Activated CD4-positive, CD25-positive, alpha-beta regulatory T cell treated with anti-CD3 and anti-CD28 coated beads, Interleukin-2, amount 50 U/mL, for 24 hours (primary cell): Measurements from ENCODE around the gene UBN2.
"Not testable (repeated sequence)": the region's sequence is repeated elsewhere in the genome, so short reads cannot be mapped to it uniquely, and the experiment has no call there.

Experiments
- ATAC-seq, 2 donors: fragments of 150-1000 bp; cut with Tn5 transposase; one replicate each; pipeline ENCODE4 v1.10.0; 2021; ENCODE audit warnings: mild to moderate bottlenecking in 1 of 2, moderate library complexity in 1 of 2

Gene UBN2

GRCh38 chr7:139230774-139231512 lies at the start of gene UBN2:
UBN2 (plus strand) TSS chr7:139231237; CDS start chr7:139231485, 248 bp downstream.
- peak; percentile 88 to 91 for ATAC-seq

DNA sequence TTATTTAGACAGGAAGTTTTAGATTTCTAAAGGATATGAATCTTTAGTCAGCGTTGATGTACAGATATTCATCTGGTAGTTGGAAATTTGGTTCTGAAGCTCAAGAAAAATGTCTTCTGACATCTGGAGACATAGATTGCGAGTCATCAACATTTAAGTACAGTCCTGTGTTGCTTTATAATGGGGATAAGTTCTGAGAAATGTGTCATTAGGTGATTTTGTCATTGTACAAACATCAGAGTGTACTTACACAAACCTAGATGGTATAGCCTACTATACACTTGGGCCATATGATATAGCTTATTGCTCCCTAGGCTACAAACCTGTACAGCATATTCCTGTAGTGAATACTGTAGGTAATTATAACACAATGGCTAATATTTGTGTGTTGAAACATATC lies 49.6 kb upstream of the UBN2 start:
- ATAC-seq = no peak

GRCh38 chr7:139182363-139182762 lies 48.7 kb upstream of the UBN2 start:
- ATAC-seq = no peak

DNA sequence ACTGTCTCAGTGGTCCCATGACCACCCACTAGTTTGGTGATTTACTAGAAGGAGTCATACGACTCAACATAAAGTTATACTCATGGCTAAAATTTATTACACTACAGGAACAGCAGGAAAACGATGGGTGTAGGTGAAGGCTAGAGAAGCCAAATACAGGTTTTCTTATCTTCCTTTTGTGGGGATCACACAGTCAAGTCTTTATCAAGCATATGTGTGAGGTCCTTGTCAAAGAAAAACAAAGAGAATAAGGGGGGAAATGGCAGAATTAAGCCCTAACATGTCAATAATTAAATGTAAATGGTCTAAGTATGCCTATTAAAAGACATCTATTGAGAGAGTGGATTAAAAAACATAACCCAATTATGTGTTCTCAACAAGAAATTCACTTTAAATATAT lies 47.8 kb upstream of the UBN2 start:
- ATAC-seq = no peak

- ATAC-seq = no peak
Measured at GRCh38 chr7:139183878-139184338, 47.1 kb upstream of the UBN2 start.

DNA sequence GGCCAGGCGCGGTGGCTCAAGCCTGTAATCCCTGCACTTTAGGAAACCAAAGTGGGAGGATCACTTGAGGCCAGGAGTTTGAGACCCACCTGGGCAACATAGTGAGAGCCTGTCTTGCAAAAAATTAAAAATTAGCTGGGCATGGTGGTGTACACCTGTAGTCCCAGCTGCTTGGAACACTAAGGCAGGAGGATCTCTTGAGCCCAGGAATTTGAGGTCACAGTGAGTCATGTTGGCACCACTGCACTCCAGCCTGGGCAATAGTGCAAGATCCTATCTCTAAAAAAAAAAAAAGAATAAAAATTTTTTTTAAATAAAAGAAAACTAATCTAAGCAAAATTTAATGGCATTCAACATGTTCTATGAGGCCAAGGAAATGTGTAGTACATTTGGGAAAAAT lies 44.9 kb upstream of the UBN2 start:
- no peak for ATAC-seq

GRCh38 chr7:139189357-139189756 lies 41.7 kb upstream of the UBN2 start:
- no peak for ATAC-seq

- no peak for ATAC-seq
Measured at GRCh38 chr7:139192014-139192706, 38.9 kb upstream of the UBN2 start.

DNA sequence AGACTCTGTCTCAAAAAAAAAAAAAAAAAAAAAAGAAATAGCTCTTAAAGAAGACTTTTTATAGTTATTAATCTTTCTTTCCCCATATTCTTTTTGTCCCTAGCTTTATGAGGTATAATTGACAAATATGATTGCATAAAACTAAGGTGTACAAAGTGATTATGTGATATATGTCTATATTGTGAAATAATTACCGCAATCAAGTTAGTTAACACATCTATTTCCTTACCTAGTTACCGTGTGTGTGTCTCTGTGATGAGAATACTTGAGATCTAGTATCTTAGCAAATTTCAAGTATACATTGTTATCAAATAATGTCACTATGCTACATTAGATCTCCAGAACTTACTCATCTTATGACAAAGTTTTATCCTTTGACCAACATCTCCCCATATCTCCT lies 30.7 kb upstream of the UBN2 start:
- ATAC-seq = no peak

- no peak for ATAC-seq
Measured at GRCh38 chr7:139203992-139204391, 27.0 kb upstream of the UBN2 start.

DNA sequence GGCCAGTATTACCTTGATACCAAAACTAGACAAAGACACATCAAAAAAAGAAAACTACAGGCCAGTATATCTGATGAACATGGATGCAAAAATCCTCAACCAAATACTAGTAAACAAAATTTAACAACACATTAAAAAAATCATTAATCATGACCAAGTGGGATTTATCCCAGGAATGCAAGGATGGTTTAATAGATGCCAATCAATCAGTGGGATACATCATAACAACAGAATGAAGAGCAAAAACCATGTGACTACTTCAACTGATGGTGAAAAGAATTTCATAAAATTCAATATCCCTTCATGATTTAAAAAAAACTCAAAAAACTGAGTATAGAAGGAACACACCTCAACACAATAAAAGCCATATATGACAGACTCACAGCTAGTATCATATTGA lies 25.2 kb upstream of the UBN2 start:
- ATAC-seq = no peak

DNA sequence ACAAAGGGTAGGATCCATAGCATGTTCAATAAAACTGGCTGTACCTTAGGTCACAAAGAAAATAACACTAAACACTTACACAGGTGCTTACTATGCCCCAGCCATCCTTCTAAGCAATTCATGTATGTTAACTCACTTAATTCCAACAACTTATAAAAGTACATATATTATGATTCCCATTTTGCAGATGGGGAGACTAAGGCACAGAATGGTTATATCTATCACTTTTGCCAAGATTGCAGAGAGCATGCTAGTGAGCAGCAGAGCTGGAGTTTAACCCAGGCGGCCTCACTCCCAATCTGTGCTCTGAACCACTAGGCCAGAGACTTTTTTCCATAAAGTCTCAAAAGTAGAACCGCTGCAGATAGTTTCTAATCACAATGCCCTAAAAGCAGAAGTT lies 18.9 kb upstream of the UBN2 start:
- no peak for ATAC-seq

DNA sequence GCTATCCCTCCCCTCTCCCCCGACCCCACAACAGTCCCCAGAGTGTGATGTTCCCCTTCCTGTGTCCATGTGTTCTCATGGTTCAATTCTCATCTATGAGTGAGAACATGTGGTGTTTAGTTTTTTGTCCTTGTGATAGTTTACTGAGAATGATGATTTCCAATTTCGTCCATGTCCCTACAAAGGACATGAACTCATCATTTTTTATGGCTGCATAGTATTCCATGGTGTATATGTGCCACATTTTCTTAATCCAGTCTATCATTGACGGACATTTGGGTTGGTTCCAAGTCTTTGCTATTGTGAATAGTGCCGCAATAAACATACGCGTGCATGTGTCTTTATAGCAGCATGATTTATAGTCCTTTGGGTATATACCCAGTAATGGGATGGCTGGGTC lies 17.5 kb upstream of the UBN2 start:
- not testable (repeated sequence) for ATAC-seq

- no peak for ATAC-seq
Measured at GRCh38 chr7:139218173-139218572, 12.9 kb upstream of the UBN2 start.

DNA sequence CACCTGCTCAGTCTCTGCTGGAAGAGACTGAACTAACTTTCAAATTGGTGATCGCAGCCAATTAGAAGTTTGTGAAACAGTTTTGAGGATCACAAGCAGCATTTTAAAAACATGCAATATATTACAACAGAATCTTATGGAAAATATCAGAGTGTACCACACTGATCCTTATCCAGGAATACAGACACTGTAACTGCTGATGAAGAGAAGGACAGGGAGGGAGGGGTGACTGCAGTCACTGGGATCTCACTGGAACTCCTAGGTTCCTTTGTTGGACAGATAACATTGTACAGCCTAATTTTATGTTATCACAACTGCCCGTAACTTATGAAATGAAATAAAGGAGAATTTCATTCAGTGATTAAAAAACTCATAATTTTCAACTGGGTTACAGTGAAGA lies 6.8 kb upstream of the UBN2 start:
- no peak for ATAC-seq

- ATAC-seq = not testable (repeated sequence)
Measured at GRCh38 chr7:139224836-139225235, 6.2 kb upstream of the UBN2 start.

- not testable (repeated sequence) for ATAC-seq
Measured at GRCh38 chr7:139225286-139226157, 5.5 kb upstream of the UBN2 start.

DNA sequence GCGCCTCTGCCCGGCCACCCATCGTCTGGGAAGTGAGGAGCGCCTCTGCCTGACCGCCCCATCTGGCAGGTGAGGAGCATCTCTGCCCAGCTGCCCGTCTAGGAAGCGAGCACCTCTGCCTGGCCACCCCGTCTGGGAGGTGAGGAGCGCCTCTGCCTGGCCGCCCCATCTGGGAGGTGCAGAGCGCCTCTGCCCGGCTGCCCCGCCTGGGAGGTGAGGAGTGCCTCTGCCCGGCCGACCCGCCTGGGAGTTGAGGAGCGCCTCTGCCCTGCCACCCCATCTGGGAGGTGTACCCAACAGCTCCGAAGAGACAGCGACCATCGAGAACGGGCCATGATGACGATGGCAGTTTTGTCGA lies 4.9 kb upstream of the UBN2 start:
- not testable (repeated sequence) for ATAC-seq

DNA sequence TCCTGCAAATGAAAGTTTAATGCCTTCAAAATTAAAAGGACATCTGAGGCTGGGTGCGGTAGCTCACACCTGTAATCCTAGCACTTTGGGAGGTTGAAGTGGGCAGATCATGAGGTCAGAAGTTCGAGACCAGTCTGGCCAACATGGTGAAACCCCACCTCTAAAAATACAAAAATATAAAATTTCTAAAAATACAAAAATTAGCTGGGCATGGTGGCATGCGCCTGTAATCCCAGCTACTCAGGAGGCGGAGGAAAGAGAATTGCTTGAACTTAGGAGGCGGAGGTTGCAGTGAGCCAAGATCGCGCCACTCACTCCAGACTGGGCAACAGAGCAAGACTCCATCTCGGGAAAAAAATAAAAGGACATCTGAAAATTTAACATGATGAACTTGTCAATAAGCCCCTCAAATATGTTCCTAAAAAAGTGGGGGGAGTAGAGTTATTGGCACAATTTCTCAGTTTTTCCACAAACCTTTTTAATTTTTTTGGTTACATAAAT lies 4.0 kb upstream of the UBN2 start:
- not testable (repeated sequence) for ATAC-seq

GRCh38 chr7:139230023-139230422 lies 1.0 kb upstream of the UBN2 start:
- no peak for ATAC-seq

DNA sequence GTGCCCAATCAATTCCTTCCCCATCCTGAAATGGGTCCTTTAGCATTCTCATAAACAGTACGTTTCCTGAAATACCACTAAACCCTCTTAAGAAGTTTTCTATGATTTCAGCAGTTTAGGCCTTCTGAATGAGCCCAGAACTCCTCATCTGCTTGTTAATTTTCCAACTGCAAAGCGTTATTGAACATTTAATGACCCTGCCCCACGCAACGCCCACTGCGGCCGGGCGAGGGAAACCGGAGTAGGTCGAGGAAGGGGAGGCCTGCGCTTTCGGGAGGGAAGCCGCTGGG lies 608 bp upstream of the UBN2 start:
- ATAC-seq = no peak

- ATAC-seq = peak; percentile 2 to 13
Measured at GRCh38 chr7:139231513-139232376, 708 bp downstream of the UBN2 start.

DNA sequence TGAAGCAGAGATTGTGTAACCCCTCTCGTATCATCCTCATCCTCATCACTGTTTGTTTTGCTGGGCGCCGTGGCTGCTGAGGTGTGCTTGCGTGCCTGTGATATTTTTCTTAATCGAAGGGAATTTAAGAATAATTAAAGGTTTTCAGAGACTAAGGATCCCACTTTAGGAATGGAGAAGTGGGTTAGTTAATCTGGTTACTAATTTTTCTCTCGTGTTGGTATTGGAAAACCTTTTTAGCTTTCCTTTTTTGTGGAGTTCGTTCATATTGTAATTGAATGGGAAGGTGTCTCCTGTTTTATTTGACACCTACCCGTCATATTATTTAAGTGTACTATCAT lies 1.3 kb downstream of the UBN2 start:
- ATAC-seq = no peak
